ENCODE data around the gene BOD1L1.

BOD1L1 gene

GRCh38 chr4:13555325-13555724 is 72.2 kb downstream of the BOD1L1 start:
- no peak for DNase-seq

- no peak for DNase-seq
Observed at GRCh38 chr4:13553081-13553480, 74.4 kb downstream of the BOD1L1 start.

GRCh38 chr4:13548984-13549546 is 78.5 kb downstream of the BOD1L1 start:
- peak; percentile 95 for DNase-seq

GRCh38 chr4:13548059-13548983 is 79.2 kb downstream of the BOD1L1 start:
- peak; percentile 49 for DNase-seq

- peak; percentile 61 for DNase-seq
Observed at GRCh38 chr4:13547485-13548041, 80.0 kb downstream of the BOD1L1 start.

- DNase-seq = no peak
Observed at GRCh38 chr4:13546941-13547484, 80.5 kb downstream of the BOD1L1 start.

- DNase-seq = peak; percentile 71
Observed at GRCh38 chr4:13546142-13546940, 81.2 kb downstream of the BOD1L1 start.

GRCh38 chr4:13545394-13545808 is 82.1 kb downstream of the BOD1L1 start:
- no peak for DNase-seq

- peak; percentile 90 for DNase-seq
Observed at GRCh38 chr4:13544606-13545393, 82.7 kb downstream of the BOD1L1 start.

- peak; percentile 69 for DNase-seq
Observed at GRCh38 chr4:13543839-13544605, 83.5 kb downstream of the BOD1L1 start, which contains the start of gene NKX3-2. NKX3-2 (minus strand) TSS chr4:13544508; CDS start chr4:13544414, 94 bp downstream.

- peak; percentile 45 for DNase-seq
Observed at GRCh38 chr4:13543032-13543838, 84.3 kb downstream of the BOD1L1 start.

- no peak for DNase-seq
Observed at GRCh38 chr4:13542577-13543031, 84.9 kb downstream of the BOD1L1 start.

- peak; percentile 55 for DNase-seq
Observed at GRCh38 chr4:13541720-13542576, 85.6 kb downstream of the BOD1L1 start.

GRCh38 chr4:13541176-13541604 is 86.3 kb downstream of the BOD1L1 start:
- DNase-seq = peak; percentile 20

GRCh38 chr4:13540446-13541175 is 86.9 kb downstream of the BOD1L1 start:
- DNase-seq = peak; percentile 41

- DNase-seq = peak; percentile 51
Observed at GRCh38 chr4:13539619-13540445, 87.7 kb downstream of the BOD1L1 start.

- DNase-seq = peak; percentile 68
Observed at GRCh38 chr4:13539047-13539618, 88.4 kb downstream of the BOD1L1 start.

Measured in eye (tissue), 1 donor.